HG03135 (cell line): ENCODE data around the gene EXOC7.

Source experiments
- ATAC-seq: cut with Tn5 transposase; IDR thresholded peaks from one replicate; pipeline ENCODE4 v1.9.1; 2021; ENCODE audit warnings: mild to moderate bottlenecking, moderate library complexity; ENCODE audit not compliant: unreplicated experiment

Gene EXOC7, protein sequence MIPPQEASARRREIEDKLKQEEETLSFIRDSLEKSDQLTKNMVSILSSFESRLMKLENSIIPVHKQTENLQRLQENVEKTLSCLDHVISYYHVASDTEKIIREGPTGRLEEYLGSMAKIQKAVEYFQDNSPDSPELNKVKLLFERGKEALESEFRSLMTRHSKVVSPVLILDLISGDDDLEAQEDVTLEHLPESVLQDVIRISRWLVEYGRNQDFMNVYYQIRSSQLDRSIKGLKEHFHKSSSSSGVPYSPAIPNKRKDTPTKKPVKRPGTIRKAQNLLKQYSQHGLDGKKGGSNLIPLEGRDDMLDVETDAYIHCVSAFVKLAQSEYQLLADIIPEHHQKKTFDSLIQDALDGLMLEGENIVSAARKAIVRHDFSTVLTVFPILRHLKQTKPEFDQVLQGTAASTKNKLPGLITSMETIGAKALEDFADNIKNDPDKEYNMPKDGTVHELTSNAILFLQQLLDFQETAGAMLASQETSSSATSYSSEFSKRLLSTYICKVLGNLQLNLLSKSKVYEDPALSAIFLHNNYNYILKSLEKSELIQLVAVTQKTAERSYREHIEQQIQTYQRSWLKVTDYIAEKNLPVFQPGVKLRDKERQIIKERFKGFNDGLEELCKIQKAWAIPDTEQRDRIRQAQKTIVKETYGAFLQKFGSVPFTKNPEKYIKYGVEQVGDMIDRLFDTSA

DNA sequence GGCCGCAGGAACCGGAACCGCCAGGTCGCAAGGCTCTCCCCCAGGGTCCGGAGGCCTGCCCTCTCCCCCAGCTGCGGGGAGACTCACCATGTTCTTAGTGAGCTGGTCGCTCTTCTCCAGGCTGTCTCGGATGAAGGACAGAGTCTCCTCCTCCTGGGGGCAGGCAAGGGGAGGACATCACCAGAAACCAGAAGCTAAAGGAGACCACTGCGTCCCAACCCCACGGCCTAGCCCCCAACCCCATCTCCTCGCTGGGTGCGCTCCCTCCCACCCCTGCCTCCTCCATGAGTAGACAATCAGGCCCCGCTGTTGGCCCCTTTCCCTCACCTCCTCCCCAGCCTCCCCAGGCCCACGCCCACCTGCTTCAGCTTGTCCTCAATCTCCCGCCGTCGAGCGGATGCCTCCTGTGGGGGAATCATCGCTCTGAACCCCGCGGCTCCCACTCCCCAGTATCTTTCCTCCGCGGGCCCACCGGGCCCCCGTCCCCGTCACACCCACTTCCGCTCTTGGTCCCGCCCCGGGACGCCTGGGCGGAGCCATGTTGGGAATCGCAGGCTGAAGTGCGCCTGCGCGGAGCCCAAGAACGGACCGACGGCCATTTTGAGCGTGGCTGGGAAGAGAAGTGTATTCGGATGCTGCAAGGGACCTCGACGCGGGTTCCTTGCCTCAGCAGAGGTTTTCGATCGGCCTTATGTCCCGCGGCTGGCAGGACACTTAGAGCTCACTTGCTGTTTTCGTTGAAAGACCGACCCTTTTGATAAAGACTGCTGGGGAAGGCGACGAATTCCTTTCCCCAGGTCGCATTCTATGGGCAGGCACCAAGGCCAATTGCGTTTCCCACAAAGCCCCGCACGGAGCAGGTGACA is at the start of gene EXOC7:
Gene EXOC7, minus strand, starts transcription at position 514 of the 866 bp plus-strand sequence. Its CDS starts 95 bp downstream, at position 419.
- ATAC-seq = peak; percentile 86

DNA sequence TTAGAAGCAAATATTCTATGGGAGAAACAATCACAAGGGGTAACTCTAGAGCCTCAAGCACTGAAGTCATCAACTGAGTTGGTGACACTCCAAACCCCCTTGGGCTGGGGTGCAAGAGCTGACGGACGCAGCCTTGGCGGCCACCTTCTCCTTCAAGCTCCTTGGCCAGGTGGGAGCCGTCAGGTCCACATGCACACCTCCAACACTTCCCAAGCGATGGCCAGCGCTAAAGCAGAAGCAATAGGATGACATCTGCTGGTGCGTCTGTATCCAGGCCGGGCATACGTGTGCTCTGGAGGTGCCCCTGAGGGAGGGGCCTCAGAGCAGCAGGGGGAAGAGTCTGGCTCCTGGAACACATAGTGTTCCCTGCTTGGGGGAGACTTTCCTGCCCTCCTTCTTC is 49.6 kb upstream of the EXOC7 start:
- no peak for ATAC-seq

DNA sequence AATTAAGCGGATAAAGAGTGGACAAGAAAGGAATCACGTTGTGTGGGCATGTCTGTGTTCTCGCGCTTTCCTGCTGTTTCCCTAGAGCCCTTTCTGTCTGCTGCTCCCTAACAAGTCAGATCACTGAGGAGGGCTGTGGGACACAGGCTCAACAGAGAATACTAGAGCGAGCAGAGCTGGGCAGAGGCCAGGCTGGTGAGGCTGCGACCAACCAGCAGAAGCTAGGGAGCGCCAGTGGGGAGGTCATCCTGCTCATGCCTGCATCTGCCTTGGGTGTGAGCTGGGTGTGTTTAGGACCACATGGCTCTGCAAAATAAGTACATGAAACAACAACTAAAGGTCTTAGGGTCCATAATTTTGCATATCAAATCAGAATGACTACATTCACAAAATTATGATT is 49.0 kb upstream of the EXOC7 start:
- no peak for ATAC-seq

DNA sequence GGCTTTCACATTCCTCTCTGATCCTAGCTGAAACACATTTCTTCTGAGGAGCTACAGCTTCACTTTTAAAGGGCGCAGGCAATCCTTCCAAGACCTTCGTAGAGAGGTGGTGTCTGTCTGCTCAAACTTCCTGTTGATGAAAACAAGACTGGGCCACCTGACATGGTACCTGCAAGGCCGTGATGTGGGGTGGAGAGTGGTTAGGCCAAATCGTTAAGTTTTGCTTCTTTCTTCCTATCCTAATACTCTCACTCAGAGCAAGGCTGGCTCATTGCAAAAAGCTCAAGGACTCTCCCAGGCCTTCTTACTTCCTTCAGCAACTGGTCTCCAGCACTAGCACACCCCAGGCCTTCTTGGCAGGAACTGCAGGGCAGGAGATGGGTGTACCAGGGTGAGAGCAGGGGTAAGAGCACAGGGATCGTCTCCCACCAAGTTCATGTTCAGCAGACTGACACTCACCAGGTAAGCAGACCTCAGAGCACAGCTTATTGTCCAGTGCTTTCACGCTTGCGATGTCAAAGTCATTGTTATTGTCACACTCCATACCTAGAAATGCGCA is 48.4 kb upstream of the EXOC7 start:
- no peak for ATAC-seq

DNA sequence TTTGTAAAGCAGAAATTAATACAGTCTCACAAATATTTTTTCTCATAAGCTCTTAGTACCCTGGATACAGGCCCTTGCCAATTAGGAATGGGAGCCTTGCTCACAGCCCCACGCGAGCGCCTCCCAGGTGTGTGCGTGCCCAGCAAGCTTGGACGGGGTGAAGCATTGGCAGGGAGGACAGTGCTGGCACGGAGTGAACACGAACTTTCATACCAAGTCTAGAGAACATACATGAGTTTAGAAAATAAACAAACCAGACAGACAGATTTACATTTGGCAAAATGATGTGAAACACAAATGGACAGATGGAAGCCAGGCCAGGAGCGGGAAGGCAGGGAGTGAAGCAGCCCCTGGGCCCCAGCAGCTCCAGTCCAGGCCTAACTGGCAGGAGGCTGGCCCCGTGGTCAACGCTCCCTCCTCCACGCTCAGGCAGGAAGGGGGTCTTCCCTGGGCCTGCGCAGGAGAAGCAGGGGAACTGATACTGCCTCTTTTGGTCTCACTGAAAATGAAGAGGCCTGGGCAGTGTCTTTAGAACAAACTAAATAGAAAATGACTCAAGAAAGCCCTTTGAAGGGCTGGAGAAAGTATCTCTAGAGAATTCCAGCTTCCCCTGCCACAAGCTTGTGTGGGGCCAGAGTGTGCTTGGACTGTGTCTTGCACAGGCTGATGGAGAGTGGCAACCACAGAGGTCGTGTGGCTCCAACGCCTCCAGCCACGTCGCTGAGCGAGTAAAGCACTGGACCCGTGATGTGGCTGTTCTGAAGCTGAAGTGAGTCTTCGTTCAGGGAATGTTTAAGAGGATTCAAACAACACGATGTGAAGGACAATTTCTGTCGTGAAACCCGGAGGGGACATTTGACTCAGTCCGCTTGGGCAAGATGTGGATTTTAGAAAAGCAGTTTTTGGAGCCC is 47.4 kb upstream of the EXOC7 start:
- no peak for ATAC-seq

DNA sequence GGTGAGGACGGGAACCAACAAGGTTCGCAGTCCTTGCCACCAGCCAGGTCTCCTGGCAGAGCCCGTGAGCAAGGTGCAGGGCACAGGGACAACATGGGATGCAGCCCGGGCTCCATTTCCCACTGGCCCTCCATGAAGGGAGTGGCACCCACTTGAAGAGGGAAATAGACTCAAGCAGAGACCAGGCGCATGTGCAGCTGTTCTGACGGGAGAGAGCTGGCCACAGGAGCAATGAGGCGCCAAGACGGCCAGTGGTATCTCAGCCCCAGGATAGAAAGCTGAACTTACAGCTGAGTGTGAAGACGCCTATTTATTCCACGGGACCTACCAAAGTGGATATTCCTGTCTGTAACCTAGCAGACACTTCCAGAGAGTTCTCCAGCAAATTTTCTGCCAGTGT is 45.6 kb upstream of the EXOC7 start:
- ATAC-seq = no peak

DNA sequence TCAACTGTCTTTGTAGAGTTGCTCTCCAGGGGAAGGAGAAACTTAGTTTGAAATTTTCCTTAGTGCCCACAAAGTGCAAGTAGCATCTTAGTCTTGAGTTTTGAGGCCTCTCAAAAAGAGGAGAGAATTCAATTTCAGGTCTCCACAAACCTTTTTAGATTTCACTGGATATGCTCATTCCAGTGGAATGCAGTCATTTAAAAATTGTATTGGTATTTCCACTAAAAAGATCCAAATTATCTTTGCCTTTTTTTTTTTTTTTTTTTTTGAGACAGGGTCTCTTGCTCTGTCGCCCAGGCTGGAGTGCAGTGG is 44.4 kb upstream of the EXOC7 start:
- ATAC-seq = no peak

DNA sequence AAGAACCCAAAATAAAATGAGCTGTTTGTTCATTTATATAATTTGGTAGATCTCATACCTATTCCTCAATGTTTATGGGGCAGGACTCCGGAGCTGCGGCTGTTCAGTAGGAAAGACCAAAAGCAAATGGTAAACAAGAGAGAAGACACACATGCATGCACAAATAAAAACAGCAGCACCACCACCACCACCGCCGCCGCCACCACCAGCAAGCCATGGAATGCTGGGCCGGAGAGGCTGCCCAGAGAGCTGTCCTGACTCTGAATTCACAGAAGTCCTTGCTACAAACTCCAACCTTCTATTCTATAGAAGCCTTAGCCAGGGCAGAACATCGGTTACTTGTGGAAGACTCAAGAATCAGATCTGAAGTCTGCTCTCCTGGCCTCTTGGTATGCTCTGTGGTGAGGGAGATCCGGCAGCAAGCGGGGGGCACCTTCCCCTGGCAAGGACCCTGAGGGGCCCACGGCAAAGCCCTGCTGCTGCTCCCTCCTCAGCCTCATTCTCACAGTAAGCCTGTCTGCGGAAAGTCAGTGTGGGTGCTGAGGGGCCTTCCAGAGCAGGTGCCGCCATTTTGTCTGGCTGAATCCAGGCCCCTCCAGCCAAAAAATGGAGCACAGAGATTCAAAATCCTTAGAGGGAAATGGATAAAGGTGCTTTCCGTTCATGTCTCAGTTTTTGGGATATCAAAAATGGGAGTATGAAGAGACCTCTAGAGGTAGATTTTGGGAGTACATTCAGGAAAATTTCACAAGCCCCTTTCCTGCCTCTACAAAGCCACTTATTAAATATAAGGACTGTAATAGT is 43.8 kb upstream of the EXOC7 start:
- no peak for ATAC-seq

DNA sequence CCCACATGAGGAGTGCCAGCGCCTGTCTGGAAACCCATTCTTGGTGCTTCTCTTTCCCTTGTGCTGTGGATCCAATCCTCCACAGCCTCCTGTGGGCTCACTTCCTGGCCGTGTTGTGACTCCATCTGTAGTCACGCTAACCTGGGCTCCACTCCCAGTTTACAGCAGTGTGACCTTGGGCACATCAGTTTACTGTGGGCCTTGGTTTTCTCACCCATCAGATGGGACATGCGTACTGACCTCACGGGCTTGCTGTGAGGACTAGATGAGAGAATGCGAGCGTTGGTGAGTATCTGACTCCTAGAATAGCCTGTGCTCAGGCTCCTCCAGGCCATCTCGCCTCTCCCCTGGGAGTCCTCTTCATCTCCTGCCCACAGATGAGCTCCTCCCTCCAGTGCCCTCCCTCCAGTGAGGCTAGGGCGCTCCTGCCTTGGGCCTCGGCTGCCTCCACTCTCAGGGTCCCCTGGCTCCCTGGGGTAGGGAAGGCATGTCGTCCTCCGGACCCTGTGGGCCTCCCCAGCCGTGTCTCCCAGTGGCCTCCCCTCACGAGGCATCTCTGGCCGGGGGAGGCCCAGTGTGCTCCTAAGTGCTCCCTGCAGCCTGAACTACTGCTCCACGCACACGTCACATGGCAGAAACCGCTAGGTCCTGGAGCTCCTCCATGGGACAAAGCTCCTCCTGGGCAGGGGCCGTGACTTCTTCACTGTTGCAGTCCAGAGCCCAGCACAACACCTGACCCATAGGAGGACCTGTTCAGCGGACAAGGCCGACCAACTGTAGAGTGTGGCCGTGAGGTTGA is 42.7 kb upstream of the EXOC7 start:
- no peak for ATAC-seq

DNA sequence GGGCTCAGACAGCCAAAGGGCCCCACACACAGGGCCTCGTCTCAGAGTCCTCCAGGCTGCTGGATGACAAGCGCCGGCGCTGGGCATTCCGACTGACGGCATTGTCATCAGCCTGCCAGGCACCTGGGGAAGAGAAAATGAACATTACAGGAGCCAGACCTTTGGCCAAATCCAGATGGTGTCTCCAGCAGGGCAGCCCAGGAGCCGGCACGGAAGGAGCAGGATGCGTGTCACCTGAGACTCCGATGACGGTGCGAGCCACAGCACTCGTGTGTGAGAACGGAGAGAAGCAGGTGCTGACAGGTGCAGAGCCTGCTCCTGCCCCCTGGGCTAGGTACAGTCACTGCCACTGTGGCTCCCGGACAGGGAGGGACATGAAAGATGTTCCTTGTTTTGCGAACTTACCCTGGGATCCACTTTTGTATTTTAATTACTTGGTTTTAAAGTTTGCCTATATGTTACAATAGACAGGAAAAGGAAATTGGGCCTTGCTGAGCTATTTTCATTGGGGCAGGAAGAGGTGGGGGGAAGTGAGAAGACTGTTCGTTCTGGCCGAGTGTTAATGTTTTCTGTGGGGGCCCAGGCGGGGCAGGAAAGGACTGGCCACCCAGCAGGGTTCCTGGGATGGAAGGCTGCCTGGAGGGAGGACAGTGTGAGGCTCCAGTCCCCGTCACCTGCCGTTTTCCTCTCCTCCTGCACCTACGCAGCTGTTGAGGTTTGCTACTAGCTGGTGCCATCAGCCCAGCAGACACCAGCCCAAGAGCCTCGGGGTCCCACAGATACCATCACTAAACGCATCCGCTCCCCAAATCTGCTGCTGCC is 41.9 kb upstream of the EXOC7 start:
- no peak for ATAC-seq

DNA sequence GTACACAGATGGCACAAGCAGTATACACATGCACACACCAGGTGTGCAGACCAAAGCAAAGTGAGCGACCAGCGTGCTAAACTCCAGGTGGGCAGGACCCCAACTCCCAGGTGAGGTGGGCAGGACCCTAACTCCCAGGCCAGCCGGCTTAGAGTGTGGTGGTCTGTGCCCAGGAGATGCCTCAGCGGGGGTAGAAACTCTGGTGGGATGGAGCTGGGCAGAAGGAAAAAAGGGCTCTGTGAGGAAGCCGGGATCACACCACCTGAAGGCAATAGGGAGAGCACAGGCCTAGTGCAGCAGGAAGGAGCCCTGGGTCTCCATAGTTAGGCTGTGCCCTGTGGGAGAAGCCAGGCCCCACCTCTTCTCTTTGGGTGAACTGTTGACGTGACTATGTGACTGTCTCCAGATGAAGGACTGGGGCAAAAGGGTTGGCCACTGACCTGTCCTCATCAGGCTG is 39.0 kb upstream of the EXOC7 start:
- ATAC-seq = no peak

DNA sequence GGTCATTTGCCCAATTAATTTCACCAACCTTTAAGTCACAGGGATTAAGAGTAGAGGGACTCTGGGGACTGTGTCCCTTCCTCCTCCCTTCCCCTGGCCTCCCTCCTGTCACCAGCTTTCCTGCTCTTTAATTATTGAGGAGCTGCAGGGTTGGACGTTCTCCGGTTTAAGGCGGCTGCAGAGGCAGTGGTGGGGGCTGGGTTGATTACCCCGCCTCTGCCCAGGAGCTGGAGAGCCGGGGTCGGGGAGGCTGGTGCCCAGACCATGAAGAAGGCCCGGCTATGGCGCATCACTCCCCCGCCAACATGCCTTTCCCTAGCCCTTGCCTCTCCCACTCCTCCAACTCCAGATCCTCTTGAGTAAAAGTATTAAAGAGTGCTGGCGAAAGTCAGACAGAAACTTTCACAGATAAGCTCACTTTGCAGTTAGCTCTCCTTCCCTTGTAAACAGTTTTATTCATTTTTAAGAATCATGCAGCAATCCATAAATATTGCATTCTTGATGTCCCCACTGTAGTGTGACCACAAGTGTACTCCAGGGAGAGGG is 38.5 kb upstream of the EXOC7 start:
- ATAC-seq = no peak

DNA sequence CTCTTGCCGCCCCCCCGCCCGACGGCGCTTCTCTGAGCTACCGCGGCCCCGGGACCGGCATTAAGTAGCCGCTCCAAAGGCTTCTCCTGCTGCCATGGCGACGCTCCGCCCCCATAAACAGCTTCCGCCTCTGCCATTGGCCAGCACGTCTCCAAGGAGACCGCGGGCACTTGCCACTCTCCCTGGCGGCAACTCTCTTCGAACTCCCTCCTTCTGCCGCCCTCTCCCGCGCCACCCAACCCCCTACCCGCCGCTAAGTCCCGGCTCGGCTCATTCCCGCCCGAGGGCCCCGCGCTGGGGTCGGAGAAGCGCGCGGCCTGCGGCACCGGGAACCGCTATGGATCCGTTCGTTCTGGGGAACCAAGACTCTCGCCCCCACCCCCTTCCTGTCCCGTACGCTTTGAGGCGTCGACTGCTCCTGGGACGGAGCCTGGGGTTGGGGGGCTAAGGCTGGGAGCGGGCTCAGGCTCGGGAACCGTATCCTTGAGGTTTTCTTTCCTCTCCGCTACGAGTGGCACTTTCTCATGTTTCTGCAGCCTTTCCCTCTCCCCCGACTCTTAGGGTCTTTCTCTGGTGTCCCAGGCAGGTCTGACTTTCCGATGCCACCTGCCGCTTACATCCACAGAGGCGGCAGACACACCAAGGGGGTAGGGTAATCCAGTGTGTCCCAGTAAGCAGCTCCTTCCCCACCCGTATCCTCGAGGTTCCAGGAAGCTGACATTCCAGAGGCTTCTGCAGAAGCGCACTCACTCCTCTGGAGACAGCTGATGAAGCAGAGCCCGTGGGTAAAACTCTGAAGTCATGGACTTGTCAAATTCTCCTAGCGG is 37.8 kb upstream of the EXOC7 start, which contains the start of gene FOXJ1:
Gene FOXJ1, minus strand, starts transcription at position 34 of the 827 bp plus-strand sequence. CDS start 850 bp downstream, outside the sequence.
- ATAC-seq = peak; percentile 77

DNA sequence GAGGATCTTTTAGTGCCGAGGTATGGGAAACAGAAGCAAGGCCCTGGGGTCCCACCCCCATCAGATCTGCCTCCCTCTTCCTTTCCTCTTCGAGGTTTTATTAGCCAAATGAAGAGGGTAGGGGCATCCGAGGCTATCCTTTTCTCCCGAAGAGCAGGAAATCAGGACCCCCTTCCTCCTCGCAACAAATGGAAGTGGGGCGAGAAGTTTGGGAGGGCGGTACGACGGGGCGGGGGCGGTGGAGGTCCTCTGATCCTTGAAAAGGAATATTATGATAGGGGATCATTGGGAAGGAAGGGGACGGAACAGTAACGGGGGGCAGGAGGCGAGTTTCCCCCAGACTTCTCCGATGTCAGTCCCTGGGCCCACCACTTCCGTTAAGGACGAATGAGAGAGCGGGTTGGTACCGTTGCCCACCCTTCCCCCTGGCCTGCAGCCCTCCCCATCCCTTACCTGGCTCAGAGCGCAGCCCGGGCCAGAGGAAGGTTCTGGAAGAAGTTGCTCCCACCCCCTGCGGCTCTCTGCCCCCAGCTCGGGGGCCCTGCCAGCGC is 37.1 kb upstream of the EXOC7 start:
- ATAC-seq = no peak

DNA sequence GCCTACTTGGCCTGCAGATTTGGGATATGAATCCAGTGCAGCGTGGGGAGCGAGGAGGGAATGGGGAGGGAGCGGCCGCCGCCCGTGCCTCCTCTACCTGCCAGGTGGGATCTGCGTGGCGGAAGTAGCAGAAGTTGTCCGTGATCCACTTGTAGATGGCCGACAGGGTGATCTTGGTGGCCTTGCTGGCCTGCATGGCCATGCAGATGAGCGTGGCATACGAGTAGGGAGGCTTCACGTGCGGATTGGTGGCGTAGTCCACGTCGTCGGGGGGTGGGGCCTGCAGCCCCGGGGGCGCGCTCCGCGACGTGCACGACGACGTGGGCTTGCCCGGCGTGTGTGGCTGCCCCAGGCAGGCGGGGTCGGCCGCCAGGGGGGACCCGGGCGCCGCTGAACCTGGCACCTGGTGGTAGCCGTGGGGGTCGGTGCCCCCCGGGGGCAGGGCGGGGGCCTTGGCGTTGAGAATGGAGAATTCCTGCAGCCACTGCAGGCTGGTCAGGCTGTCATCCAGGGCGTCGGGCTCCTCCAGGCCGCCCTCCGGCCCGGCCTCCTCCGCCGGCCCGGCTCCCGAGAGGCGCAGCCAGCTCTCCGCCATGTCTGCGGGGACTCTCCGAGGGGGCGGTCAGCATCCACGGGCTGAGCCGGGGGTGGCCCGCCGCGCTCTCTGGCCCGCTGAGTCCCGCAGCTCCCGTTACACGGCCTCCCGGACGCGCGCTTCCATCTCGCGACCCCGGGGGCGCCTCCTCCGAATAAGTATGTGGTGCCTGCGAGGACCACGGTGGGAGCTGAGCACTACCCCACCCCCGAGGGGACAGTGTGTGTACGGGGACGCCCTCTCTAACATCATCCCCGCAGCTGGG is 36.4 kb upstream of the EXOC7 start:
- no peak for ATAC-seq
